NCI-H2081 treated with DMSO at 0.1 percent for 48 hours (cell line): ENCODE data around the gene FXYD5.
"Not testable (repeated sequence)": the region's sequence is repeated elsewhere in the genome, so short reads cannot be mapped to it uniquely, and the experiment has no call there.

Experiments used
- DNase-seq: peaks from one replicate; lab custom pipeline; 2025; lab: John Stamatoyannopoulos, UW

The FXYD5 gene

DNA sequence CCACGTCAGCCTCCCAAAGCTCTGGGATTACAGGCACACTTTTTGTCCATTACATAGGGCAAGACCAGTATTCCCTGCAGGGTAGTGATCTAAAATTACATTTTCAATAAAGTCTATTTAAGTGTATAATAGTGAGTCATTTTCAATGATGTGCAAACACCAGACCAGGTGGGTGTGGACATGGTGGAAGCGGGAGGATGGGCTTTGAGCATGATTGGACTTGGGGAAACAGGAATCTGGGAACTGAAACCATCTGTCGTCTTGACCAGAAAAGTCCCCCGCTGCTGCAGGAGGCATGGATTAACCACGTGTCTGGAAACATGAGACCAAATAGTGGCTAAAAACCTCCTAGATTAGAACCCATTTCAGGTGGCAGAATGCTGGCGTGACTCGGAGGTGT lies 34.0 kb upstream of the FXYD5 start:
- no peak for DNase-seq

DNA sequence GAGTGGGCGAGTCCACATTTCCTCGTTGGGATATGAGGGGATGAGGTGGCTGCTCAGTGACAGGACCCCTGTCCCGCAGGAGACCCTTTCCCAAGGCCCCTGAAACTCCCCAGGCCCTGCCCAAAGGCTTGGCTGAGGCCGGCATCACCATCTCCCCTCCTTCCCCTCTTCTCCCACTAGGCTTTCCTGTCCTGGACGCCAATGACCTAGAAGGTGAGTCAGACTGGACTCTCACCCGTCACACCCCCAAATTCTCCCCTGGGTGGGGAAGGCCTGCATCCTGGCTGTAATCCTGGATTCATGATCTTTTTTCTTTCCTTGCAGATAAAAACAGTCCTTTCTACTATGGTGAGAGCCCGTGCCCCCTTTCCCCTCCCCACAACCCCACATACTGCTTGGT lies 33.6 kb upstream of the FXYD5 start:
- no peak for DNase-seq

DNA sequence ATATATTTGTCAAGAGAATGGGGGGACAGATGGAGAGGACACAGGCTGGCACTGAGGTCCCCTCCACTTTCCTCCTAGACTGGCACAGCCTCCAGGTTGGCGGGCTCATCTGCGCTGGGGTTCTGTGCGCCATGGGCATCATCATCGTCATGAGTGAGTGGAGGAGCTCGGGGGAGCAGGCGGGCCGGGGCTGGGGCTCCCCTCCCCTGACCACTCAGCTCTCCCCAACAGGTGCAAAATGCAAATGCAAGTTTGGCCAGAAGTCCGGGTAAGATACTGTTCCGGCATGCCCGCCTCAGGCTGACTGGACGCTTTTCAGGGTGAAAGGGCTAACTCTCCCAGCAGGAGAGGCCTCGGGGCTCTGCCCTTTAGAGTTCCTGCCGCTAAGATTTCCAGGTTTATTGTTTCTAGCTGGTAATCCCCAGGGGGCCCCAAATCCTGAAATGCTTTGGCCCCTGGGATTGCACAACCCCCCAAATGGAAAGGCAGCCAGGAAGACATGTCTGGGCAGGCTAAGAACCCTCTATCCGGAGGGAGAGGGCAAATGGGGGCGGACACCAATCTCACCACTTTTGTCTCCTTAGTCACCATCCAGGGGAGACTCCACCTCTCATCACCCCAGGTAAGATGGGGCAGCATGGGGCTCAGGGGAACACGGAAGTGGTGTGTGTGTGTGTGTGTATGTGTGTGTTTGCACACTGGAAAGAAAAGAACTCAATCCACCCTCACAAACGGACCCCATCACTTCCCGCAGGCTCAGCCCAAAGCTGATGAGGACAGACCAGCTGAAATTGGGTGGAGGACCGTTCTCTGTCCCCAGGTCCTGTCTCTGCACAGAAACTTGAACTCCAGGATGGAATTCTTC lies 31.6 kb upstream of the FXYD5 start:
- DNase-seq = no peak

DNA sequence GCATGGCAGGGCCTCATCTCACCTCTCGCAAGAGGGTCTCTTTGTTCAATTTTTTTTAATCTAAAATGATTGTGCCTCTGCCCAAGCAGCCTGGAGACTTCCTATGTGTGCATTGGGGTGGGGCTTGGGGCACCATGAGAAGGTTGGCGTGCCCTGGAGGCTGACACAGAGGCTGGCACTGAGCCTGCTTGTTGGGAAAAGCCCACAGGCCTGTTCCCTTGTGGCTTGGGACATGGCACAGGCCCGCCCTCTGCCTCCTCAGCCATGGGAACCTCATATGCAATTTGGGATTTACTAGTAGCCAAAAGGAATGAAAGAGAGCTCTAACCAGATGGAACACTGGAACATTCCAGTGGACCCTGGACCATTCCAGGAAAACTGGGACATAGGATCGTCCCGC lies 31.0 kb upstream of the FXYD5 start:
- DNase-seq = no peak

DNA sequence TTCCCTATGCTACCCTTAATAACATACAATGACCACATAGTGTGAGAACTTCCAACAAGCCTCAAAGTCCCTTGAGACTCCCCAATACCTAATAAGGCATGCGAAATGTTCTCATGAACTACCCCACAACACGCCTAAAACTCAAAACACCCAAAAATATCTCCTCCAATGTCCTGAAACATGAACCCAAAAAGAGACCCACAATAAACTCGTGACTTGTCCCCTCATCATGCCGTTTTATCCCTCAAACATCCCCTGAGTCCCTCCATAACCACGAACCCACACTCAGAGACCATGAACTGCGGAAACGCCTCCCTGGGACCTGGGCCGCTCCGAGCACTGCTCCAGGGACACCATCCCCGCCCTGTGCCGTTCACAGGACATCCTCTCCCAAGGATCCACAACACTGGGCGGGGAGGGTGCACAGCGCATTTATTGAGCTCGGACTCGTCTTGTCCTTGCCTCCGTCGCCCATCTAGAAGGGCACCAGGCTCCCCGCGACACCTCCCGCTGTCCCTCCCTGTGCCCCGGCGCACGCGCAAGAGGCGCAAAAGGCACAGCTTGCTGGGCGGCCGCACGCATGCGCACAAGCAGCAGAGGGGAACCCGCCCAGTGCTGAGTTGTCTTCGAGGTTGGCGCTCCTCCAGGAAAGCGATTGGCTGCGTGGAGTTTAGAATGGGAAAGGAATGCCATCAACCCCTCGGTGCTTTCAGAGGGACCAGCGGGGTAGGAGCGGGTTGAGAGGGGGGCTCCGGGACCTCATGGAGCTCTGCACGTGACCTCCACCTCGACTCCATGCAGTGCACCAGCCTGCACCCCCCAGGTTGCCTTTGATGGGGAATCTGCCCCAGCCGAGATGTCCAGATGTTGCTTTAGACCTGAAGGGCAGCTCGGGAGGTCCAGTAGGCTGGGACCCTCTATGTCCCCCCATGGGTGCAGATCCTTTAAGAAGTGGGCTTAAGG lies 30.2 kb upstream of the FXYD5 start:
- DNase-seq = no peak

DNA sequence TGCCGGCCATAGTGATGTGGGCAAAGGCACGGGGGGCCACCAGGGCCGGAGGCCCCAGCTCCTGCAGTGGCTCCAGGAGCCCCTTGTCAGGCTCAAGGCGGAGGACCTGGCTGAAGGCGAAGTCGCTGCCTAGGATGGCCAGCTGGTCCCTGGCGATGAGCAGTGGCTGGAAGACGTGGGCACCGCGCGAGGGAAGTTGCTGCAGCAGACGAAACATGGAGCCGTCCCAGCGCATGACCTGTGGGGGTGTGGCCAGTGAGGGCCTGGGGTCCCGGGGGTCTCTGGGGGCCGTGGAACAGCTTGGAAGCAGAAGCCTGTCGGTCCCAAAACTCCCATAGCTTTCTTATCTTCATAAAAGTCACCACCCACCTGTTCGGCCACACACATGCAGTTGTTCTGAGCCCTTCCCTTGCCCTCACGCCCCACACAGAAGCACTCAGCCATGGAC lies 29.2 kb upstream of the FXYD5 start:
- no peak for DNase-seq

DNA sequence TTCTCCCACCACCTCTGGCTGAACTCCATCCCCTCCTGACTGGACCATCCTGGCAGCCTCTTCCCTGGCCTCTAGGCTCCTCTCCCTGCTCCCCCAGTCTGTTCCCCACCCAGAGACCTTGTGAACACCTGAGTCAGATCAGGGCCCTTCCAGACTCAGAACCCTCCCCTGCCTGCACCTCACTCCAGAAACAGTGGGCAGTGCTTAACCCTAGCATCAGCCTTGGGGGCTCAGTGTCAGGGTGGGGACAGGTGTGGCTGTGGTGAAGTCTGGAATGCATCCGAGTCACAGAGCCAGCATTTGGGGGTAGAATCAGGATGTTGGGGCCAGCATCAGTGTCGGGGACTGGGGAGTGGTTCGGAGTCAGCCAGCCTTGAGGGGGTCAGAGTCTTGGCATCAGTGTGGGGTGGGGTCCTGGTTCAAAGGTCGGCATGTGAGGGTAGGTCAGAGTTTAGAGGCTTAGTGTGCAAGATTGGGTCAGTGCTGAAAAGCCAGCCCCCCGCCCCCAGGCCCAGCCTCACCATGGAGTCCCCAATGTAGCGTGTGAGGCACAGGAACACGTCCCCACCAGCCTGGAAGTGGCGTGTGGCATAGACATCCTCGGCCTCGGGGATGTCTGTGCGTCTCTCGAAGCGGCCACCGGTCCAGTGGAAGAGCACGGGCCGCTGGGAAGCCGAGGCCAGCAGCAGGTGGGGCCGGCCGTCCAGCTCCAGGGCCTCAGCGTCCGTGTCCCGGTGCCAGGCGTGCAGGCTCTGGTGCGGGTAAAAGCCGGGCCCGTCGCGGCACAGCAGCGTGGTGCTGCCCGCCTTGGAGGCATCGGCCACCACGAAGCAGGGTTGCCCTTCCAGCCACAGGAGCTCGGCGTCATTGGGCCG lies 28.5 kb upstream of the FXYD5 start:
- DNase-seq = no peak

DNA sequence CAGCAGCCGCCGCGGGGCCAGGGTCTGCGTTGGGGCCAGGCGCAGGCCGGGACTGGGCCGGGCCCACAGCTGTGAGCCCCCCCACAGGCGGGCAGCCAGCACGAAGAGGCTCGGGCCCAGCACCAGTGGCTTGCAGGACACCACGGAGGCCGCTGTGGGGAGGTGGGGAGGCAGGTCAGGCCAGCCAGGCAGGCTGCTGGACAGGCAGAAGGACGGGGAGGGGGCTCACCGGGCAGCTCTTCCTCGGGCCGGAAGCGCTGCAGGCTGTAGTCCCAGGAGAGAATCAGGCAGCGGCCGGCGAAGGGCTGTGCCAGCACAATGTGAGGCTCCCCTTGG lies 27.9 kb upstream of the FXYD5 start:
- DNase-seq = no peak

DNA sequence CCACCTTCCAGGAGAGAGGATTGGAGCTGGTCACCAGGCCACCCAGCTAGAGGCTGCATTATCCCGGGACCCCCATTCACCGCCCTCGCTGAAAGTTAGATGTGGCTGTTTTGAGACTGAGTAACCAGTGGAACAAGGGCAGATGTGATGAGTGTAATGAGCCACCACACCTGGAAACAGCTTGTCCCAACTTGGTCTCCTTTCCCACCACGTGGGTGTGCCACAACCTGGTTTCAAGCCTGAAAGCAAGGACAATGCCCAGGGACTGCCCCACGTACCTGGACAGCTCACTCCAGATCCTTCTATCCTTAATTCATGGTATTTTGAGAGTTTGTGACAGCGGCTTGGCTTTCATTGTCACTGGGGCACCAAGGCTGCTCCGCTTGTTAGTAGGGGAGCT lies 26.7 kb upstream of the FXYD5 start:
- no peak for DNase-seq

DNA sequence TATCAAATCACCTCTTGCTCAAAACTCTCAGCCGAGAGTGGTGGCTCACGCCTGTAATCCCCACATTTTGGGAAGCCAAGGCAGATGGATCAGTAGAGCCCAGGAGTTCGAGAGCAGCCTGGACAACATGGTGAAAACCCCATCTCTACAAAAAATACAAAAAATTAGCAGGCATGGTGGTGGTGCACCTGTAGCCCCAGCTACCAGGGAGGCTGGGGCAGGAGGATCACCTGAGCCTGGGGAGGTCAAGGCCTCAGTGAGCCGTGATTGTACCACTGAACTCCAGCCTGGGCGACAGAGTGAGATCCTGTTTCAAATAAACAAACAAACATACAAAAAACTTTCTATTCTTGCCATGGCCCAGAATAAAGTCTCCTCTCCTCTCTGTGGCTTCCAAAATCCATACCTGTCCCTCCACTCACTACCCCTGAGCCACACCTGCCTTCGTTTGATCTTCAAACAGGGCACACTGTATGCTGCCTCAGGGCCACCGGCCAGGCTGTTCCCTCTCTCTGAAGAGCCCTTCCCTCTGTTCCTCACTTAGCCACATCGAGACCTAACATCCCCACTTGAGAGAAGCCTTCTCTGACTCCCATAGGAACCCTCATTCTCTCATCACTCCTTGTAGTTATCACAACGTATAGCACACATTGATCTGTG lies 26.0 kb upstream of the FXYD5 start:
- no peak for DNase-seq

DNA sequence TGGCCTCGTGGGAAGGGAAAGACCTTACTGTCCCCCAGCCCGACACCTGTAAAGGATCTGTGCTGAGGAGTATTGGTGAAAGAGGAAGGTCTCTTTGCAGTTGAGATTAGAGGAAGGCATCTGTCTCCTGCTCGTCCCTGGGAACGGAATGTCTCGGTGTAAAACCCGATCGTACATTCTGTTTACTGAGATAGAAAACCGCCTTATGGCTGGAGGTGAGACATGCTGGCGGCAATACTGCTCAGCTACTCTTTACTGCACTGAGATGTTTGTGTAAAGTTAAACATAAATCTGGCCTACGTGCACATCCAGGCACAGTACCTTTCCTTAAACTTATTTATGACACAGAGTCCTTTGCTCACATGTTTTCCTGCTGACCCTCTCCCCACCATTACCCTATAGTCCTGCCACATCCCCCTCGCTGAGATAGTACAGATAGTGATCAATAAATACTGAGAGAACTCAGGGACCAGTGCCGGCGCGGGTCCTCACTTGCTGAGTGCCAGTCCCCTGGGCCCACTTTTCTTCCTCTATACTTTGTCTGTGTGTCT lies 24.7 kb upstream of the FXYD5 start:
- DNase-seq = not testable (repeated sequence)

DNA sequence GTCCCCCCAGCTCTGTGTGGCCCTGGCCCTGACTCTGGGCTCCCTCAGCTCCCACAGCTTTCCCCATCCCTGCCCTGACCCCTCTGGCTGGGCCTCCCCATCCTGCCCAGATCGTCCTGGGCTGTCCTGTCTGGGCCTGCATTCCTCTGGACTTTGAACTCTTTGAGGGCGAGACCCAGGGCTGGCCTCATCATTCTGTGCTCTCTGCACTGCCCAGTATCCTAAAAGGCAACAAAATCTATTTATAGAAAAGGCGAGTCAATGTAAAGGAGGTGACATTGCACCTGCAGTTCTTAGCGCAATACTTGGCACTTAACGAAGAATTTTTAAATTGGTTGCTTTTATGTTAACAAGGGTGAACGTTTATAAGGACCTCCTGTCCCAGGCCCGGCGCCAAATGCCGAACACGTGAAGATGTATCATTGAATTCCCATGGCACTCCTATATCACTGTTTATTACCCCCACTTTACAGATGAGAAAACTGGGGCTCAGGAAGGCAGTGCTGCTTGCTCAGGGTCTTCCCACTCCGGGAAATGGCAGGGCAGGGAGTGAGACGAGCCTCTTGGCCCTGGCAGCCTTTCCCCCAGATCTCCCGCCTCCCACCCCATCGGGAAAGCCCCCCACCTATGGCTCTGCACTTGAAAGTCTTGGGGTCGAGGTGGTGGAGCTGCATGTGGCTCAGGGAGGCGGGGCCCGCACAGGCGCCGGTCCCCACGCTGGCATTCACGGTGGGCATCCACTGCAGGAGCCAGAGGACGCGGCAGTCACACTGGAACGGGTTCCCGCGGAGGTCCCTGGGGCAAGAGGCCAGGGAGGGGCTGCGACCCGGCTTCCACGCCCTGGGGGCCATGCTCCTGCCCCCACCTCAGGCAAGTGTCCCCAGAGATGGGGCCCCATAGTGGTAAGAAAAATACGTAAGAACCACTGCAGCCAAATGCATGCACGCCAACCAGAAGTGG lies 23.5 kb upstream of the FXYD5 start:
- no peak for DNase-seq

DNA sequence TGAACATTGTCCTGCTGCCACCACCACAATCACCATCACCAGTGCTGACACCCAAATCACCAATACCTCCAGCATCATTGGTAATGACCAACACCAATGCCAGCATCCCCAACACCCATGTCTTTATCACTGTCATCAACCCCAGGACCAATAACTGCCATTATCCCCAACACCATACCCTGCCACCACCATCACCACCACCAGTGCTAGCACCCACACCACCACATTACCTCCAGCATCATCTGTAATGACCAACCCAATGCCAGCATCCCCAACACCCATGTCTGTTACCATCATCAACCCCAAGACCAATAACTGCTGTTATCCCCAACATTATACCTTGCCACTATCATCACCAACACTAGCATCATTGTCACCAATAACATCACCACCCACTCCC lies 22.3 kb upstream of the FXYD5 start:
- DNase-seq = no peak

DNA sequence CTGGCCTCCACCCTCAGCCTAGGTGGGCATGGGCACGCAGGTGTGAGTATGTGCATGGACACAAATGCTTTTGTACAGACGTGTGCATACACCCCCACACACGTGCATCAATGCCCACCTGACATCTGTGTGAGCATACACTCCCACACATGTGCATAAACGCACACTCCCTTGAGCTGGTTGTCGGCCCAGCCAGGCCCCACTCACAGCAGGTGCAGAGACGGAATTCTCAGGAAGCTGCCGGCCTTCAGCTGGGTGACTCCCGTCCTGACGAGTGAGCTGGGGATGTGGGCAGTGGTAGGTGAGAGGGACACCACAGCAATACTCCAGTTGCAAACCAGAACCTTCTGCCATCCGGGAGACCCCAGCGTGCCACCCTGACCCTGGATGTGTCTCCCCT lies 20.7 kb upstream of the FXYD5 start:
- DNase-seq = no peak

DNA sequence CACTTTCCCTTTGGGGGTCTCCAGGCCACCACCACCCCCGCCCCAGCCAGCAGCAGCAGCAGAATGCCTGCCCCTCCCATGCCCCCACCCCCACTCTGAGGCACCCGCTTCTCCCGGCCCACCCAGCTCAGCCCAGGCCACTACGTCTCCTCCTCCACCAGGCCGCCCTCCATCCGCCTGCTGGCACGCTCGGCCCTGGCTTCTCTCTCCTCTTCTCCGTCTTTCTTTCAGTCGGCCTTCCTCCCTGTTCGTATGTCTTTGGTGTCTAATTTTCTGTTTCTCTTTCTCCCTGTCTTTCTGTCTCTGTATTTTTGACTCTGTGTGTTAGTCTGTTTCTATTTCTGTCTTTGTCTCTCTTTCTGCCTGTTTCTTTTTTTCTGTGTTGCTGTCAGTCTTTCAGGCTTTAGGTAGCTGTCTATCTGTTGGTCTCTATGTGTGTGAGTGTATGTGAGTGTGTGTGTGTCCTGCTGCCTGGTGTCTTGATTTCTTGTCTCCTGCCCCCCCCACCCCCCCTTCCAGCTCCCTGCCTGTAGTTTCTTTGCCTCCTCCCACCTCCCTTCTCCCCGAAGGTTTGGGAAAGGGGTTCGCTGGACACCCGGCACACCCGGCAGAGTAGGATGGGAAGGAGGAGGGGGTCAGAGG lies 19.8 kb upstream of the FXYD5 start, which contains the start of gene LGI4:
TSS of gene LGI4 (minus strand) at position 459 of the 642 bp plus-strand sequence. CDS start at position 80, 379 bp downstream.
- DNase-seq = no peak

DNA sequence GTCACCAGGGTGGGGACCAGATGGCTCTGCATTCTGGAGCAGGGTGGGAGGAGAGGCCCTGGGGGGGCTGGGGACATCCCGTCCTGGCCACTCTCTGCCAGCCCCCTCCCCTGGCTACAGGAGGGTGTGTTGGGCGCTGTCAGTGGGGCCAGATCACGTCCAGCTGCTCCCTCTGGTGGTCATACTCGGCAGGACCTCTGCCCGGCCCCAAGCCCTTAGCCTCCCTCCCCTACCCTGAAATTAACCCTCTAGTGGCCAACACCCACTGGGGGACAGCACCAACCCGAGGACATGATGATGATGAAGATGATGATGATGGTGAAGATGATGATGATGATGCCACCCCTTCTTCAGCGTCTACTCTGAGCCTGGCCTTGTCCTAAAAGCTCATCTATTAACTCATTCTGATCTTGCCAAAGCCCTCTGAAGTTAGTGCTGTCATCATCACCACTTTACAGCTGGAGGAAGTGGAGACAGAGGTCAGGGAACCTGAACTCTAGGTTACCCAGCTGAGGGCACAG lies 19.1 kb upstream of the FXYD5 start:
- DNase-seq = no peak

DNA sequence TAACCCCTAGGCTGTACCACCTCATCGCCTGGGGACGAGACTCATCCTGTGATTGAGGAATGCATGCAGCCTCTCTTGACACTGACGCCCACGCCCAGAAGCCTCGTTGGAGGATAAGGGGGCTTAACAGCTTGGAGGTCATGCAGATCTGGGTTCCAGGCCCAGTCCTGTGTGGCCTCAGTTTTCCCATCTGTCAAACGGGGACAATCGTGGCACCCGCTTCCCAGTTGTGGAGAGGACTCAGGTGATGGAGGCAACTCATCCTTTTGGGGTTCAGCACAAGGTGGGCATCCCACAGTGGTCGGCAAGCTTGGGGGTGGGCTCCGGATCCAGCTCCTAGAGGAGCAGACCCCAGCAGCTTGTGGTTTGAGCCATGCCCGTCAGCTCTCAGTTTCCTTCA lies 18.3 kb upstream of the FXYD5 start:
- DNase-seq = no peak

DNA sequence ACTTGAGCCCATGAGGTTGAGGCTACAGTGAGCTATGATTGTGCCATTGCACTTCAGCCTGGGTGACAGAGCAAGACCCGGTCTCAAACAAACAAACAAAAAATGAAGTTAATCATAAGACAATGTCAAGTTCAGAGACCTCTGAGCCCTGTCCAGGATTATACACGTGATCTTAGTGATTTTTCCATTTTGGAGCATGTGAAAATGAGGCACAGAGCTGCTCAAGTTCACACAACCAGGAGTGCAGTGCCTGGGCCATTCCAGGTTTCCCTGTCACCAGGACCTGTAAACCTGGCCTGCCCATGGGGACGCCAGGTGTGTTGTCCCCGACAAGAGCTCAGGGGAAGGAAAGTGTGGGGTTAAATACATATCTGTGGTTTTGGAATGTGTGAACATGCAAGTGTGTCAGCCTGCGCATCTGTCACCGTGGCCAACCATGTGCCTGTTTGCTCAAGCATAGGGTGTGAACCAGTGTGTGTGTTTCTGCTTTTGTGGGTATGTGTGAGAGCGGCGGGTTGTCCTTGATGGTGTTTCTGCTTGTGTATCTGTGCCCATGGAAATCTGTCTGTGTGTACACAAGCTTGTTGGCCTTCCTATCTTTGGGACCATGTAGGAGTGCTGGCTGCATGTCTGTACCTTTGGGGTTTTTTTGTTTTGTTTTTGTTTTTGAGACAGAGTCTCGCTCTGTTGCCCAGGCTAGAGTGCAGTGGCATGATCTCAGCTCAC lies 17.4 kb upstream of the FXYD5 start:
- DNase-seq = no peak
